Endothelial cell of coronary artery (primary cell): ENCODE data around the gene PBOV1. TPM values are rescaled to one million over a fixed set of nuclear protein-coding genes. Genes with fewer than 3 reads are reported as not detected.

ENCODE experiments used
- total RNA-seq: library from RNA; depleted of rRNA; stranded (reverse); fragments of >200 nt; gene quantifications from 2 replicates; pipeline ENCODE4 v1.2.3, GENCODE V29; 2014

PBOV1 gene
- total RNA-seq = not detected in 2 replicates

DNA sequence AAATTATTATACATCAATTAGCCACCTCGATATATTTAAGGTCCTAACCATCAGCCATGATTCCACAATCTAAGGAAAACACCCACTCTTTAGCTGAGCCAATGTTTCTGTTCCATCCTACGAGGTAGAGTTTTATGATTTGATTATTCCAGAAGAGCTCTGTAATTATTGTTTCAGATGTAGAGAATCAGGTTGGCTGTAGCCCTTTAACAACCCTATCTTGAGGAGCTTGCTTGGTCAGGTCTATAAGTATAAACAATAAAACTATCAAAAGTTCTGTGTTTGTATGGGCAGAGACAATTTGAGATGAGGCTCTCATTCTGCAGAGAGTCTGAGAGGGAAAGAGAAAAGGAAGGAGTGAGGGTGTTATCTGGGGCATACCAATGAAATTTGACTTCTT, at the start of gene PBOV1:
TSS of gene PBOV1 (minus strand) at position 43 of the 400 bp plus-strand sequence. CDS start 96 bp downstream, outside the sequence.

Other genes starting within 250 kb of the PBOV1 start
- gene PERP, start 111.1 kb downstream of the PBOV1 start, total RNA-seq = 16.5 and 20.5 TPM in 2 replicates
- 1.7 and 4.8 TPM in 2 replicates for gene ARFGEF3, start 56.6 kb downstream of the PBOV1 start, total RNA-seq
- gene SMIM28, start 159.4 kb upstream of the PBOV1 start, total RNA-seq = not detected in 2 replicates
- 21.7 and 23.1 TPM in 2 replicates for gene HEBP2, start 185.7 kb upstream of the PBOV1 start, total RNA-seq